HL-60 (cell line): ENCODE results near the gene FBXO3.

Experiments used
- DNase-seq, 2 experiments: peaks; one replicate each; pipeline ENCODE4 v3.0.0-alpha.2; 2010 to 2020; ENCODE audit warnings: low read depth in 1 of 2, low spot score in 1 of 2
- H3K27ac ChIP-seq: fragments of 250-450 bp; sonication (Bioruptor Pico); replicated peaks from 2 replicates; pipeline ENCODE4 v1.5.1; 2020; ENCODE audit warnings: mild to moderate bottlenecking, moderate library complexity
- H3K27me3 ChIP-seq: fragments of 250-450 bp; sonication (Bioruptor Pico); 2 replicates; pipeline ENCODE4 v1.5.1; 2021; ENCODE audit warnings: mild to moderate bottlenecking, moderate library complexity; ENCODE audit not compliant: insufficient read depth, poor library complexity, severe bottlenecking
- H3K4me3 ChIP-seq: replicated peaks from 2 replicates; pipeline ENCODE4 v1.5.1; 2011; ENCODE audit warnings: mild to moderate bottlenecking, control low read depth, low read length; ENCODE audit not compliant: insufficient read depth
- CTCF ChIP-seq: IDR thresholded peaks from one replicate; pipeline ENCODE4 v1.5.1; 2011; ENCODE audit warnings: low read length, control low read depth, inconsistent platforms; ENCODE audit not compliant: insufficient read depth
- GABPA ChIP-seq: IDR thresholded peaks from 2 replicates; pipeline ENCODE4 v1.6.1; 2012; ENCODE audit warnings: low read depth
- POLR2AphosphoS5 ChIP-seq: IDR thresholded peaks from 2 replicates; pipeline ENCODE4 v1.6.1; 2012; ENCODE audit warnings: low read depth
- REST ChIP-seq: IDR thresholded peaks from 2 replicates; pipeline ENCODE4 v1.6.1; 2012; ENCODE audit warnings: low read depth; ENCODE audit not compliant: insufficient replicate concordance
- SPI1 ChIP-seq: IDR thresholded peaks from 2 replicates; pipeline ENCODE4 v1.6.1; 2012; ENCODE audit warnings: low read depth, mild to moderate bottlenecking, borderline replicate concordance

FBXO3 gene

GRCh38 chr11:33700063-33700501 lies 74.2 kb downstream of the FBXO3 start:
- H3K4me3 ChIP-seq, result peak overlapping the region; percentile 15
- peak overlapping the region; percentile 63 for H3K27ac ChIP-seq
- no peaks in the 10 kb centered on the region for H3K27me3 ChIP-seq
- no peak for DNase-seq
- no peak for TF ChIP-seq SPI1
- no peak for TF ChIP-seq GABPA
- TF ChIP-seq REST, result no peak
- TF ChIP-seq POLR2AphosphoS5, result no peak
- TF ChIP-seq CTCF, result no peak

DNA sequence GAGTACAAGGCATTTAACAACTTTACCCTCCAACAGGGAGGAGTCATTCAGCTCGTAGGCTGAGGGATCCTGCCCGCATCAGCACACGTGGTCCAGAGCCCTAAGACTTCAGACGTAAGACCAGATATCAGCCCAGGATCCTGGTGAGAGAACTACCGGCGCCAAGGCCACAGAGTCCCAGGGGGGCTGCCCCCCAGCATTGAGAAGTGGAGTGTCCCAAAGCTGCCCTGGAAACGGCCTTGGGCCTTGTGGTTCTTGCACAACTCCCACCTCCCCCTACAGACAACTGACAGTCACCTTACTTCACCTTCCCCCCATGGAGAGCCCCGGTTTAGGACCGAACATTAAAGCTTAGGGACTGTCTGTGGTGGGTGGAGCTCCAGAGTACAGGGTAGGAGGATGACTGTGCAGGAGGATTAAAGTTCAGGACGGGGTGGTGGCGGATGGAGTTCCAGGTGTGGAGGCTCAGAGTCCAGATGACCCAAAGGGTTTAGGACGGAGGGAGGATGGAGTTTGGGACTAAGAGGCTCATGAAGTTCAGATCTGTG lies 74.7 kb downstream of the FBXO3 start:
- H3K27ac ChIP-seq, result peak overlapping the region; percentile 63
- H3K27me3 ChIP-seq, result no peaks in the 10 kb centered on the region
- DNase-seq, result peak in 1 of 2 experiments; percentile 68
- H3K4me3 ChIP-seq, result no peak overlapping the region
- TF ChIP-seq GABPA (no peak), REST (no peak), CTCF (no peak), SPI1 (no peak), POLR2AphosphoS5 (no peak)

- H3K27ac ChIP-seq, result peak overlapping the region; percentile 63
- H3K4me3 ChIP-seq, result no peak overlapping the region
- TF ChIP-seq SPI1 (no peak), GABPA (no peak), REST (no peak), POLR2AphosphoS5 (no peak), CTCF (no peak)
- H3K27me3 ChIP-seq, result no peaks in the 10 kb centered on the region
- peak in 1 of 2 experiments; percentile 57 for DNase-seq
Measured at GRCh38 chr11:33698921-33699320, 75.4 kb downstream of the FBXO3 start.
